ENCODE data around the gene TNS2.

- TF ChIP-seq CTCF (conservative IDR thresholded peaks at IDR 0.05 in 1 of 2, IDR thresholded peaks at IDR 0.05 in 1 of 2; ENCODE audit: extremely low read depth in 1 of 2, insufficient read depth in 1 of 2, low read depth in 1 of 2, low read length in 2 of 2) (no peak), EZH2 (IDR thresholded peaks at IDR 0.05; ENCODE audit: borderline replicate concordance, low read length) (no peak)
These were observed 50.7 kb downstream of the TNS2 start for GRCh38 chr12:53100466-53101151.

Data from mammary epithelial cell (primary cell).